Neuronal stem cell (in vitro differentiated cells): ENCODE measurements around the gene CNOT3.

Source experiments
- DNase-seq: peaks from one replicate; pipeline ENCODE4 v3.0.0-alpha.2; 2013; ENCODE audit warnings: low spot score
- H2AFZ ChIP-seq: one replicate; pipeline ENCODE4 v1.6.1; 2013; ENCODE audit warnings: mild to moderate bottlenecking, low read length, inconsistent platforms
- H2AK5ac ChIP-seq: 2 replicates; pipeline ENCODE4 v1.6.1; 2013; ENCODE audit warnings: low read depth, mild to moderate bottlenecking, inconsistent platforms, low read length, moderate library complexity, mixed read lengths
- H2BK120ac ChIP-seq: 2 replicates; pipeline ENCODE4 v1.6.1; 2013; ENCODE audit warnings: low read depth, mild to moderate bottlenecking, inconsistent platforms, low read length, moderate library complexity, mixed read lengths
- H2BK12ac ChIP-seq: one replicate; pipeline ENCODE4 v1.6.1; 2013; ENCODE audit warnings: low read length, inconsistent platforms
- H2BK15ac ChIP-seq: 2 replicates; pipeline ENCODE4 v1.6.1; 2013; ENCODE audit warnings: mild to moderate bottlenecking, low read length, inconsistent platforms, mixed read lengths
- H2BK5ac ChIP-seq: one replicate; pipeline ENCODE4 v1.6.1; 2013; ENCODE audit warnings: inconsistent platforms, mild to moderate bottlenecking, low read length, moderate library complexity
- H3K14ac ChIP-seq: one replicate; pipeline ENCODE4 v1.6.1; 2013; ENCODE audit warnings: low read length, inconsistent platforms
- H3K18ac ChIP-seq: 2 replicates; pipeline ENCODE4 v1.6.1; 2013; ENCODE audit warnings: low read length, inconsistent platforms
- H3K23ac ChIP-seq: 2 replicates; pipeline ENCODE4 v1.6.1; 2013; ENCODE audit warnings: low read depth, mild to moderate bottlenecking, mixed read lengths, low read length, inconsistent platforms; ENCODE audit not compliant: poor library complexity
- H3K27ac ChIP-seq: replicated peaks from 3 replicates; pipeline ENCODE4 v1.5.1; 2013; ENCODE audit warnings: low read length, inconsistent platforms
- H3K27me3 ChIP-seq, 3 experiments: 2 replicates each; pipeline ENCODE4 v1.6.1; 2013; ENCODE audit warnings: low read length in 3 of 3, mild to moderate bottlenecking in 2 of 3, inconsistent platforms in 1 of 3, low read depth in 1 of 3, mixed read lengths in 1 of 3, moderate library complexity in 1 of 3; ENCODE audit not compliant: control insufficient read depth in 3 of 3, insufficient read depth in 3 of 3
- H3K36me3 ChIP-seq, 2 donors: replicated peaks in 1 of 2; 2 replicates each; pipeline ENCODE4 v1.6.1; 2013; ENCODE audit warnings: low read length in 2 of 2; ENCODE audit not compliant: control insufficient read depth in 2 of 2, insufficient read depth in 2 of 2
- H3K4ac ChIP-seq: 2 replicates; pipeline ENCODE4 v1.6.1; 2013; ENCODE audit warnings: inconsistent platforms, mild to moderate bottlenecking, low read length, moderate library complexity
- H3K4me1 ChIP-seq, 2 donors: 1 replicate in 1 of 2; 2 replicates in 1 of 2; pipeline ENCODE4 v1.6.1; 2013; ENCODE audit warnings: low read length in 2 of 2, low read depth in 1 of 2; ENCODE audit not compliant: control insufficient read depth in 2 of 2, insufficient read depth in 1 of 2
- H3K4me2 ChIP-seq: one replicate; pipeline ENCODE4 v1.6.1; 2013; ENCODE audit warnings: mild to moderate bottlenecking, low read length, inconsistent platforms; ENCODE audit not compliant: insufficient read depth, poor library complexity, severe bottlenecking
- H3K4me3 ChIP-seq, 2 donors: 2 replicates each; pipeline ENCODE4 v1.5.1; 2013; ENCODE audit warnings: low read length in 2 of 2, mild to moderate bottlenecking in 2 of 2, inconsistent platforms in 1 of 2, moderate library complexity in 1 of 2
- H3K79me1 ChIP-seq: one replicate; pipeline ENCODE4 v1.6.1; 2013; ENCODE audit warnings: low read depth, mild to moderate bottlenecking, inconsistent platforms, low read length, moderate library complexity
- H3K9ac ChIP-seq: one replicate; pipeline ENCODE4 v1.6.1; 2013; ENCODE audit warnings: mild to moderate bottlenecking, low read depth, low read length, inconsistent platforms; ENCODE audit not compliant: poor library complexity
- H3K9me3 ChIP-seq, 2 donors: replicated peaks in 1 of 2; 2 replicates each; pipeline versions ENCODE3 to v1.6.1; 2013; ENCODE audit warnings: low read length in 2 of 2, mild to moderate bottlenecking in 2 of 2, inconsistent platforms in 1 of 2, low read depth in 1 of 2, mixed read lengths in 1 of 2, moderate library complexity in 1 of 2; ENCODE audit not compliant: control insufficient read depth in 2 of 2, insufficient read depth in 1 of 2
- H4K8ac ChIP-seq: one replicate; pipeline ENCODE4 v1.6.1; 2013; ENCODE audit warnings: low read depth, mild to moderate bottlenecking, inconsistent platforms, low read length, moderate library complexity
- H4K91ac ChIP-seq: one replicate; pipeline ENCODE4 v1.6.1; 2013; ENCODE audit warnings: low read length, low read depth, mild to moderate bottlenecking, inconsistent platforms; ENCODE audit not compliant: poor library complexity
- WGBS, 2 donors: extraction: QIAGEN DNeasy Blood & Tissue Kit; methylation state at CpG; one replicate each; pipeline ENCODE4 v1.1.7; 2013; ENCODE audit warnings: missing lambda C conversion rate in 2 of 2, mixed read lengths in 1 of 2; ENCODE audit not compliant: insufficient read length in 2 of 2, insufficient replicate concordance in 1 of 2; ENCODE audit errors: extremely low coverage in 2 of 2; 5-methylcytosine and 5-hydroxymethylcytosine counted together

Gene CNOT3

GRCh38 chr19:54190503-54191010 is 53.0 kb downstream of the CNOT3 start:
- Histone ChIP-seq H3K9ac (peak overlapping the region; percentile 99), H4K8ac (no peak overlapping the region), H2AK5ac (no peak overlapping the region), H3K4me1 (peaks cover 8% of the 10 kb centered on the region in 2 donors), H3K23ac (peak overlapping the region; percentile 98), H2BK120ac (peak overlapping the region; percentile 94), H3K36me3 (peaks cover 18 to 53% of the 10 kb centered on the region in 2 donors), H2BK15ac (peak overlapping the region; percentile 97), H2AFZ (peak overlapping the region; percentile 98), H4K91ac (no peak overlapping the region), H2BK5ac (peak overlapping the region; percentile 94), H3K9me3 (no peaks in the 10 kb centered on the region), H3K18ac (peak overlapping the region; percentile 100), H3K27me3 (no peaks in the 10 kb centered on the region), H3K4ac (no peak overlapping the region), H3K27ac (peak overlapping the region; percentile 98), H3K79me1 (peaks cover 15% of the 10 kb centered on the region), H2BK12ac (no peak overlapping the region), H3K4me3 (peak overlapping the region; percentile 77 to 91), H3K14ac (no peak overlapping the region), H3K4me2 (peak overlapping the region; percentile 91)
- peak; percentile 100 for DNase-seq
- no CpG with 5 or more reads among the region's 56 CpGs for WGBS, 2 donors

GRCh38 chr19:54191011-54191810 is 53.6 kb downstream of the CNOT3 start, which contains the start of gene TSEN34:
Gene TSEN34, plus strand, starts transcription at chr19:54191308. Its CDS starts 57 bp downstream, at chr19:54191365.
- peaks cover 8% of the 10 kb centered on the region in 2 donors for H3K4me1 ChIP-seq
- H3K4me3 ChIP-seq: peak within 1 kb of the TSS; percentile 77 to 91
- H4K91ac ChIP-seq: peak within 1 kb of the TSS; percentile 85
- H3K9me3 ChIP-seq: no peaks in the 10 kb centered on the region
- peak within 1 kb of the TSS; percentile 94 for H2BK5ac ChIP-seq
- peak within 1 kb of the TSS; percentile 99 for H3K9ac ChIP-seq
- H3K18ac ChIP-seq: peak within 1 kb of the TSS; percentile 100
- H3K23ac ChIP-seq: peak within 1 kb of the TSS; percentile 98
- no peak within 1 kb of the TSS for H2BK12ac ChIP-seq
- H3K36me3 ChIP-seq: peaks cover 18 to 54% of the 10 kb centered on the region in 2 donors
- H3K79me1 ChIP-seq: peaks cover 15% of the 10 kb centered on the region
- WGBS, 2 donors: no CpG with 5 or more reads among the region's 77 CpGs
- H4K8ac ChIP-seq: no peak within 1 kb of the TSS
- peak within 1 kb of the TSS; percentile 97 for H2BK15ac ChIP-seq
- H2AFZ ChIP-seq: peak within 1 kb of the TSS; percentile 98
- peak within 1 kb of the TSS; percentile 91 for H3K4me2 ChIP-seq
- no peaks in the 10 kb centered on the region for H3K27me3 ChIP-seq
- H2AK5ac ChIP-seq: peak within 1 kb of the TSS; percentile 63
- DNase-seq: peak; percentile 92
- H2BK120ac ChIP-seq: peak within 1 kb of the TSS; percentile 94
- peak within 1 kb of the TSS; percentile 98 for H3K27ac ChIP-seq
- no peak within 1 kb of the TSS for H3K14ac ChIP-seq
- peak within 1 kb of the TSS; percentile 84 for H3K4ac ChIP-seq

GRCh38 chr19:54191811-54192453 is 54.4 kb downstream of the CNOT3 start:
- Histone ChIP-seq H3K27me3 (no peaks in the 10 kb centered on the region), H2BK120ac (no peak overlapping the region), H3K4me3 (peak overlapping the region; percentile 77 to 91), H3K9me3 (no peaks in the 10 kb centered on the region), H2BK5ac (peak overlapping the region; percentile 94), H3K9ac (peak overlapping the region; percentile 98), H3K36me3 (peaks cover 11 to 52% of the 10 kb centered on the region in 2 donors), H3K18ac (peak overlapping the region; percentile 48), H3K23ac (peak overlapping the region; percentile 81), H4K8ac (no peak overlapping the region), H2BK15ac (no peak overlapping the region), H3K79me1 (peaks cover 12% of the 10 kb centered on the region), H3K14ac (no peak overlapping the region), H3K27ac (peak overlapping the region; percentile 98), H3K4me2 (peak overlapping the region; percentile 72), H2AFZ (peak overlapping the region; percentile 98), H2AK5ac (peak overlapping the region; percentile 30), H2BK12ac (no peak overlapping the region), H3K4me1 (peaks cover 8% of the 10 kb centered on the region in 2 donors), H4K91ac (no peak overlapping the region), H3K4ac (peak overlapping the region; percentile 26)
- no peak for DNase-seq
- WGBS, 2 donors: no CpG with 5 or more reads among the region's 19 CpGs

GRCh38 chr19:54193011-54193410 is 55.4 kb downstream of the CNOT3 start:
- no CpG with 5 or more reads among the region's 11 CpGs for WGBS, 2 donors
- DNase-seq: no peak

More at GRCh38 chr19:54193011-54193410, 55.4 kb downstream of the CNOT3 start:
- peaks cover 9 to 52% of the 10 kb centered on the region in 2 donors for H3K36me3 ChIP-seq
- H3K14ac ChIP-seq: no peak overlapping the region
- H3K23ac ChIP-seq: no peak overlapping the region
- no peak overlapping the region for H3K9ac ChIP-seq
- no peaks in the 10 kb centered on the region for H3K9me3 ChIP-seq
- H3K4me3 ChIP-seq: no peak overlapping the region
- H3K27ac ChIP-seq: no peak overlapping the region
- H3K4me2 ChIP-seq: no peak overlapping the region
- H3K27me3 ChIP-seq: no peaks in the 10 kb centered on the region
- H2BK5ac ChIP-seq: no peak overlapping the region
- H2BK120ac ChIP-seq: no peak overlapping the region
- no peak overlapping the region for H4K91ac ChIP-seq
- no peak overlapping the region for H3K18ac ChIP-seq
- H2BK12ac ChIP-seq: no peak overlapping the region
- H4K8ac ChIP-seq: no peak overlapping the region
- H3K4me1 ChIP-seq: peaks cover 7 to 8% of the 10 kb centered on the region in 2 donors
- no peak overlapping the region for H2BK15ac ChIP-seq
- H2AK5ac ChIP-seq: no peak overlapping the region
- no peak overlapping the region for H2AFZ ChIP-seq
- peaks cover 9% of the 10 kb centered on the region for H3K79me1 ChIP-seq
- no peak overlapping the region for H3K4ac ChIP-seq
